Lung (tissue), 12 donors: ENCODE data around the gene GIPC3. TPM values are rescaled to one million over a fixed set of nuclear protein-coding genes. Genes with fewer than 3 reads are reported as not detected.

Experiments
- ATAC-seq: fragments of 200-7000 bp; cut with Tn5 transposase; one replicate; pipeline ENCODE4 v1.9.1; 2020; ENCODE audit warnings: moderate number of reproducible peaks; ENCODE audit not compliant: insufficient read depth, low FRiP score
- DNase-seq, 3 donors: peaks; one replicate each; pipeline ENCODE4 v3.0.0-alpha.2; 2013 to 2017
- H3K27ac ChIP-seq, 2 donors: one replicate each; pipeline ENCODE4 v1.5.1; 2013; ENCODE audit warnings: mild to moderate bottlenecking in 2 of 2, moderate library complexity in 2 of 2, control low read depth in 1 of 2, inconsistent platforms in 1 of 2, low read depth in 1 of 2, low read length in 1 of 2
- H3K27me3 ChIP-seq, 3 donors: one replicate each; pipeline ENCODE4 v1.5.1; 2013; ENCODE audit warnings: low read length in 2 of 3; ENCODE audit not compliant: control insufficient read depth in 3 of 3, insufficient read depth in 3 of 3
- H3K36me3 ChIP-seq, 4 donors: one replicate each; pipeline ENCODE4 v1.5.1; 2013; ENCODE audit warnings: low read length in 4 of 4, mild to moderate bottlenecking in 1 of 4, moderate library complexity in 1 of 4; ENCODE audit not compliant: control insufficient read depth in 4 of 4, insufficient read depth in 4 of 4
- H3K4me1 ChIP-seq, 5 donors: one replicate each; pipeline ENCODE4 v1.5.1; 2013; ENCODE audit warnings: low read length in 5 of 5, mild to moderate bottlenecking in 2 of 5, moderate library complexity in 1 of 5; ENCODE audit not compliant: control insufficient read depth in 5 of 5, insufficient read depth in 5 of 5
- H3K4me3 ChIP-seq: one replicate; pipeline ENCODE4 v1.5.1; 2013; ENCODE audit warnings: mild to moderate bottlenecking, control low read depth, moderate library complexity
- H3K9ac ChIP-seq, 2 donors: one replicate each; pipeline ENCODE4 v1.5.1; 2013; ENCODE audit warnings: low read length in 2 of 2, control low read depth in 1 of 2; ENCODE audit not compliant: insufficient read depth in 1 of 2
- H3K9me3 ChIP-seq, 4 donors: one replicate each; pipeline ENCODE4 v1.5.1; 2013; ENCODE audit warnings: low read length in 3 of 4, mild to moderate bottlenecking in 1 of 4, moderate library complexity in 1 of 4; ENCODE audit not compliant: control insufficient read depth in 4 of 4, insufficient read depth in 3 of 4
- WGBS, 2 donors: extraction: QIAGEN DNeasy Blood & Tissue Kit; methylation state at CpG; one replicate each; pipeline ENCODE4 v1.1.7; 2013; 5-methylcytosine and 5-hydroxymethylcytosine counted together
- polyA plus RNA-seq, 2 donors: library from polyadenylated mRNA; stranded (reverse); fragments of 200-250 nt; gene quantifications; one replicate each; pipeline ENCODE4 v1.2.1, GENCODE V29; 2013
- total RNA-seq, 2 donors: library from RNA; depleted of rRNA in 1 of 2; stranded (reverse); fragments of >200 nt in 1 of 2; gene quantifications; one replicate each; pipeline ENCODE4 v1.2.1, GENCODE V29; 2014 to 2021
- TF ChIP-seq, protein P1 (sequence below): IDR thresholded peaks from 2 replicates; pipeline ENCODE4 v1.5.1; 2012; ENCODE audit warnings: mild to moderate bottlenecking; ENCODE audit errors: control extremely low read depth, extremely low read depth
- donor health status: control.
- donor health status: control.
- donor health status: Bipolar disorder and iron deficiency.
- donor health status: healthy.
- donor health status: DM: yes; HTN: yes; CAD: no.

The GIPC3 gene
- total and polyA plus RNA-seq, 4 donors = 1.6 to 2.1 (median 1.9) TPM

DNA sequence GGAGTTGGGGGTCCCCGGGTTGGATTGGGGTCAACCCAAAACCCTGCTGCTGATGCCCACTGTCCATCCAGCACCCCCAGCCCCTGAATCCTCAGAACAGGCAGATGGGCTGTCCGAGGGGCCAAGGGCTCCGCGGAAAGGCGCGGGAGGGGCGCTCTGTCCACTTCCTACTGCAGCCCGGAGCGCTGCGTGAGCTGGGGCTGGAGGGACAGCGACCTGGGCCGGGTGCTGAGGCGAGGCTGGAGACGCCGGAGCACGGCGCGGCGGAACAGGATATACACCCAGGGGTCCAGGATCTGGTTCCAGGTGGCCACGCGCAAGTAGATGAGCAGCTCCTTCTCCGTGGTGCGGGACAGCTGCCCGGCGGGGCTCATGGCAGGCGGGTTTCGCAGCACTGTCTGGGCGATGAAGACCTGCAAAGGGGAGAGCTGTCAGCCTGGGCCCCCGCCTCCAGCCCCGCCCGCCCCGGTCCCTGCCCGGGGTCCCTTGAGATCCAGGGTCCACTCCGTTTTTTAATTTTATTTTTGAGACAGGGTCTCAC is 10.3 kb downstream of the GIPC3 start:
- peaks cover 0 to 2% (median 0%) of the 10 kb centered on the region in 4 donors for H3K9me3 ChIP-seq
- TF ChIP-seq, protein P1, sequence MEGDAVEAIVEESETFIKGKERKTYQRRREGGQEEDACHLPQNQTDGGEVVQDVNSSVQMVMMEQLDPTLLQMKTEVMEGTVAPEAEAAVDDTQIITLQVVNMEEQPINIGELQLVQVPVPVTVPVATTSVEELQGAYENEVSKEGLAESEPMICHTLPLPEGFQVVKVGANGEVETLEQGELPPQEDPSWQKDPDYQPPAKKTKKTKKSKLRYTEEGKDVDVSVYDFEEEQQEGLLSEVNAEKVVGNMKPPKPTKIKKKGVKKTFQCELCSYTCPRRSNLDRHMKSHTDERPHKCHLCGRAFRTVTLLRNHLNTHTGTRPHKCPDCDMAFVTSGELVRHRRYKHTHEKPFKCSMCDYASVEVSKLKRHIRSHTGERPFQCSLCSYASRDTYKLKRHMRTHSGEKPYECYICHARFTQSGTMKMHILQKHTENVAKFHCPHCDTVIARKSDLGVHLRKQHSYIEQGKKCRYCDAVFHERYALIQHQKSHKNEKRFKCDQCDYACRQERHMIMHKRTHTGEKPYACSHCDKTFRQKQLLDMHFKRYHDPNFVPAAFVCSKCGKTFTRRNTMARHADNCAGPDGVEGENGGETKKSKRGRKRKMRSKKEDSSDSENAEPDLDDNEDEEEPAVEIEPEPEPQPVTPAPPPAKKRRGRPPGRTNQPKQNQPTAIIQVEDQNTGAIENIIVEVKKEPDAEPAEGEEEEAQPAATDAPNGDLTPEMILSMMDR = no peak
- H3K4me1 ChIP-seq = no peaks in the 10 kb centered on the region
- DNase-seq (no peak), ATAC-seq (no peak)
- no peak overlapping the region for H3K4me3 ChIP-seq
- H3K36me3 ChIP-seq = peaks cover 0 to 11% (median 0%) of the 10 kb centered on the region in 4 donors
- H3K27me3 ChIP-seq = peaks cover 0 to 5% (median 2%) of the 10 kb centered on the region in 3 donors
- H3K27ac ChIP-seq = no peak overlapping the region
- WGBS, 2 donors = 86 to 90% methylated on average over 30 to 34 of the region's 34 CpGs
- H3K9ac ChIP-seq = no peak overlapping the region

DNA sequence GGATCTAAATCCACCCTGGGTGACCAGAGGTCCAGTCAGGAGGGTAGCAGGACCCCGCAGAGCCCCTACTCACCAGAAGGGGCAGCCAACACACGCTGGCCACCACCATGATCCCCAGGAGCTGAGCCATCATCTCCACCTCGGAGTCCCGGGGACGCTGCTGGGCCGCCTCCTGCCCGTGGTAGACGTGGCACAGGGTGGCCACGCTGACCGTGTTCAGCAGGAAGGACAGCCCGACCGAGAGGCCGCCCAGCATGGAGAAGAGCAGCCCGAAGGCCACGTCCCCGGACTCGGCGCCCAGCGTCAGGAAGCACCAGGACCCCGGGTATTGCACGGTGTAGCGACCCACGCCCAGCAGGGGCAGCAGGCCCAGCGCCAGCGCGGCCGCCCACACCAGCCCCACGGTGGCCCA is 14.5 kb downstream of the GIPC3 start:
- peaks cover 0 to 2% (median 0%) of the 10 kb centered on the region in 4 donors for H3K9me3 ChIP-seq
- H3K36me3 ChIP-seq = peaks cover 0 to 11% (median 0%) of the 10 kb centered on the region in 4 donors
- no peak for ATAC-seq
- no peak overlapping the region for H3K9ac ChIP-seq
- TF ChIP-seq, protein P1 = no peak
- no peak overlapping the region for H3K27ac ChIP-seq
- 92% methylated on average over 28 of the region's 28 CpGs for WGBS, 2 donors
- DNase-seq = no peak
- peaks cover 0 to 17% (median 0%) of the 10 kb centered on the region in 5 donors for H3K4me1 ChIP-seq
- H3K27me3 ChIP-seq = peaks cover 0 to under 1% (median 0%) of the 10 kb centered on the region in 3 donors
- H3K4me3 ChIP-seq = no peak overlapping the region

DNA sequence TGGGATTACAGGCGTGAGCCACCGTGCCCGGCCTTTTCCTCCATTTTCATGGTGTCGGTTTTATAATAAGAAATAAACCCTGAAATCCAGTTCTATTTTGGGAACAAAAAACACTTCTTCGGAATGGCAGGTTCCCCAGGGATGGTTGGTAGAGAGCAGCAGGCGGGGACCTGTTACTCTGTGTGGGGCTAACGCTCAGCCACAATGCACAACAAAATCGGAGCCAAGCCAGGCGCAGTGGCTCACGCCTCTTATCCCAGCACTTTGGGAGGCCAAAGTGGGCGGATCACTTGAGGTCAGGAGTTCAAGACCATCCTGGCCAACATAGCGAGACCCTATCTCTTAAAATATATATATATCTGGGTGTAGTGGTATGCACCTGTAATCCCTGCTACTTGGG is 15.7 kb downstream of the GIPC3 start:
- Histone ChIP-seq H3K9me3 (peaks cover 0 to 2% (median 0%) of the 10 kb centered on the region in 4 donors), H3K4me3 (no peak overlapping the region), H3K36me3 (peaks cover 0 to 5% (median 0%) of the 10 kb centered on the region in 4 donors), H3K27me3 (peaks cover 0 to 13% (median 0%) of the 10 kb centered on the region in 3 donors), H3K27ac (no peak overlapping the region), H3K9ac (no peak overlapping the region), H3K4me1 (peaks cover 0 to 21% (median 6%) of the 10 kb centered on the region in 5 donors)
- no peak for ATAC-seq
- WGBS, 2 donors = 91 to 96% methylated on average over 12 of the region's 12 CpGs
- no peak for DNase-seq
- TF ChIP-seq, protein P1 = no peak
